Measurements from ENCODE around the gene PPFIA2.

PPFIA2 gene

GRCh38 chr12:81297601-81298000 lies 461.5 kb downstream of the PPFIA2 start:
- no peak for TF ChIP-seq SIN3A (IDR thresholded peaks at IDR 0.05; ENCODE audit: borderline replicate concordance, insufficient read depth, low read length)
- TF ChIP-seq TAF1 (IDR thresholded peaks at IDR 0.05; ENCODE audit: borderline replicate concordance, insufficient read depth, low read length), result no peak
- TF ChIP-seq POLR2AphosphoS5 (IDR thresholded peaks at IDR 0.05; ENCODE audit: low read depth, low read length), result no peak
- TF ChIP-seq REST (IDR thresholded peaks at IDR 0.05; ENCODE audit: insufficient read depth in 1 of 2, low read depth in 2 of 2, low read length in 2 of 2), result no peak
- no peak for TF ChIP-seq FOXP2 (optimal IDR thresholded peaks at IDR 0.05; ENCODE audit: borderline replicate concordance, extremely low read depth, extremely low read length, insufficient read depth)

- TF ChIP-seq POLR2AphosphoS5 (IDR thresholded peaks at IDR 0.05; ENCODE audit: low read depth, low read length) (no peak), SIN3A (IDR thresholded peaks at IDR 0.05; ENCODE audit: borderline replicate concordance, insufficient read depth, low read length) (no peak), TAF1 (IDR thresholded peaks at IDR 0.05; ENCODE audit: borderline replicate concordance, insufficient read depth, low read length) (no peak), REST (IDR thresholded peaks at IDR 0.05; ENCODE audit: insufficient read depth in 1 of 2, low read depth in 2 of 2, low read length in 2 of 2) (no peak), FOXP2 (optimal IDR thresholded peaks at IDR 0.05; ENCODE audit: borderline replicate concordance, extremely low read depth, extremely low read length, insufficient read depth) (no peak)
Observed at GRCh38 chr12:81296556-81297305, 462.4 kb downstream of the PPFIA2 start.

GRCh38 chr12:81295251-81295650 lies 463.9 kb downstream of the PPFIA2 start:
- no peak for TF ChIP-seq FOXP2 (optimal IDR thresholded peaks at IDR 0.05; ENCODE audit: borderline replicate concordance, extremely low read depth, extremely low read length, insufficient read depth)
- TF ChIP-seq SIN3A (IDR thresholded peaks at IDR 0.05; ENCODE audit: borderline replicate concordance, insufficient read depth, low read length), result no peak
- no peak for TF ChIP-seq POLR2AphosphoS5 (IDR thresholded peaks at IDR 0.05; ENCODE audit: low read depth, low read length)
- TF ChIP-seq TAF1 (IDR thresholded peaks at IDR 0.05; ENCODE audit: borderline replicate concordance, insufficient read depth, low read length), result no peak

- TF ChIP-seq SIN3A (IDR thresholded peaks at IDR 0.05; ENCODE audit: borderline replicate concordance, insufficient read depth, low read length) (no peak), FOXP2 (optimal IDR thresholded peaks at IDR 0.05; ENCODE audit: borderline replicate concordance, extremely low read depth, extremely low read length, insufficient read depth) (no peak), POLR2AphosphoS5 (IDR thresholded peaks at IDR 0.05; ENCODE audit: low read depth, low read length) (no peak), REST (IDR thresholded peaks at IDR 0.05; ENCODE audit: insufficient read depth in 1 of 2, low read depth in 2 of 2, low read length in 2 of 2) (no peak), TAF1 (IDR thresholded peaks at IDR 0.05; ENCODE audit: borderline replicate concordance, insufficient read depth, low read length) (no peak)
Observed at GRCh38 chr12:81294325-81295190, 464.6 kb downstream of the PPFIA2 start.

- TF ChIP-seq TAF1 (IDR thresholded peaks at IDR 0.05; ENCODE audit: borderline replicate concordance, insufficient read depth, low read length) (no peak), REST (IDR thresholded peaks at IDR 0.05; ENCODE audit: insufficient read depth in 1 of 2, low read depth in 2 of 2, low read length in 2 of 2) (no peak), SIN3A (IDR thresholded peaks at IDR 0.05; ENCODE audit: borderline replicate concordance, insufficient read depth, low read length) (no peak), FOXP2 (optimal IDR thresholded peaks at IDR 0.05; ENCODE audit: borderline replicate concordance, extremely low read depth, extremely low read length, insufficient read depth) (no peak), POLR2AphosphoS5 (IDR thresholded peaks at IDR 0.05; ENCODE audit: low read depth, low read length) (no peak)
Observed at GRCh38 chr12:81288651-81289050, 470.5 kb downstream of the PPFIA2 start.
